ENCODE data around the gene LINGO1.

DNA sequence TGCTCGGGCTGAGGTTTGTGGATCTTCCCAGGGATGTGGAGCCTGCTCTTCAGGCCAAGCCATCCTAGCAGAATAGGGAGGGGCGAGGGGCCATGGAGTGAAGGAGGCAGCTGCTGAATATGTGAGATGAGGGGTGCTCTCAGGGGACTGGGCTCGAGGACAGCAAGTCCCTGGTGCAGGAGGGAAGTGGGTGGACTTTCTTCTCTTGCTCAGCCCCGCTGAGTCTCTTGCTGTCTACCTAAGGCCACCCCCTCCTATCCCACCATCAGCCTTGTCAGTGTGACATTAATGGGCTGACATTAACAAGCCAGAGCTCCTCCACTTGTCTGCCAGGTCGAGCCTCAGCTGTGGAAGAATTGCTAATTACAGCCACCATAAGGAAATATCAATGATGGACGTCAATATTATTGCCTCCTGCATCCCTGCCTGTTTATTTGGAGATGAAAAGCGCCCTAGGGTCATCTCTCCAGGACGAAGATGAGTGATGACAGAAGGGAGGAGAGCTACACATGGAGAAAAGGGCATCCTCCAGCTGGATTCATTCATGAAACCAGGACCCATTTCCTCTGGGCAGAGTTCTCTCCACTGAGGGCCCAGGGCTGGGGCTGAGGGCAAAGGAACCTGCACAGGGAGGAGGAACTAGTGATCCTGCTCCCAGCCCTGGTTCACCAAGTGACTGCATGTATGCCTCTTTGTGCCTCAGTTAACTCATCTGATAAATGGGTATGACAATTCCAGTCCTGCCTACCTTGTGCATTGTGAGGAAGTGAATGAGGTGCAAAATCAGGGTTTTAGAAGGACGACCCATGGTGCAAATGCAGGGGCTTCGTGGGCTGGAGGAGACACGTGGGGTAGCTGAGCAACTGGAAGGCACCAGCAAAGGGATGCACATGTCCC, 34.9 kb upstream of the LINGO1 start:
- TF ChIP-seq, protein P1, sequence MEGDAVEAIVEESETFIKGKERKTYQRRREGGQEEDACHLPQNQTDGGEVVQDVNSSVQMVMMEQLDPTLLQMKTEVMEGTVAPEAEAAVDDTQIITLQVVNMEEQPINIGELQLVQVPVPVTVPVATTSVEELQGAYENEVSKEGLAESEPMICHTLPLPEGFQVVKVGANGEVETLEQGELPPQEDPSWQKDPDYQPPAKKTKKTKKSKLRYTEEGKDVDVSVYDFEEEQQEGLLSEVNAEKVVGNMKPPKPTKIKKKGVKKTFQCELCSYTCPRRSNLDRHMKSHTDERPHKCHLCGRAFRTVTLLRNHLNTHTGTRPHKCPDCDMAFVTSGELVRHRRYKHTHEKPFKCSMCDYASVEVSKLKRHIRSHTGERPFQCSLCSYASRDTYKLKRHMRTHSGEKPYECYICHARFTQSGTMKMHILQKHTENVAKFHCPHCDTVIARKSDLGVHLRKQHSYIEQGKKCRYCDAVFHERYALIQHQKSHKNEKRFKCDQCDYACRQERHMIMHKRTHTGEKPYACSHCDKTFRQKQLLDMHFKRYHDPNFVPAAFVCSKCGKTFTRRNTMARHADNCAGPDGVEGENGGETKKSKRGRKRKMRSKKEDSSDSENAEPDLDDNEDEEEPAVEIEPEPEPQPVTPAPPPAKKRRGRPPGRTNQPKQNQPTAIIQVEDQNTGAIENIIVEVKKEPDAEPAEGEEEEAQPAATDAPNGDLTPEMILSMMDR (IDR thresholded peaks at IDR 0.05), result no peak
- TF ChIP-seq POLR2A (IDR thresholded peaks at IDR 0.05), result no peak
